Right atrium auricular region (tissue), 2 donors: Measurements from ENCODE around the gene WNT1. TPM values are rescaled to one million over a fixed set of nuclear protein-coding genes. Genes with fewer than 3 reads are reported as not detected.

Experiments
- DNase-seq: peaks from one replicate; pipeline ENCODE4 v3.0.0-alpha.2; 2019; ENCODE audit warnings: low spot score
- H3K27ac ChIP-seq, 2 donors: fragments of 200-600 bp; sonication (generic); 1 replicate in 1 of 2; 2 replicates in 1 of 2; pipeline ENCODE4 v1.5.1; 2016 to 2019
- H3K27me3 ChIP-seq, 2 donors: fragments of 200-600 bp; sonication (generic); one replicate each; pipeline versions ENCODE4 v1.5.1 to v1.6.0; 2017 to 2019
- H3K36me3 ChIP-seq: fragments of 200-600 bp; sonication (generic); one replicate; pipeline ENCODE4 v1.5.1; 2016
- H3K4me1 ChIP-seq, 2 donors: fragments of 200-600 bp; sonication (generic); one replicate each; pipeline versions ENCODE4 v1.5.1 to v1.6.0; 2017 to 2019
- H3K4me3 ChIP-seq, 2 donors: fragments of 200-600 bp; sonication (generic); 1 replicate in 1 of 2; 2 replicates in 1 of 2; pipeline ENCODE4 v1.5.1; 2017 to 2019; ENCODE audit warnings: mild to moderate bottlenecking in 1 of 2, moderate library complexity in 1 of 2
- H3K9me3 ChIP-seq, 2 donors: fragments of 200-600 bp; sonication (generic); one replicate each; pipeline ENCODE4 v1.5.1; 2019
- CTCF ChIP-seq, 2 donors: fragments of 200-600 bp; sonication (generic); IDR thresholded peaks; one replicate each; pipeline ENCODE4 v1.5.1; 2019; ENCODE audit warnings: antibody characterized with exemption in 2 of 2
- total RNA-seq, 2 donors: library from RNA; depleted of rRNA; stranded (reverse); fragments of >200 nt; gene quantifications; one replicate each; pipeline ENCODE4 v1.1.0, GENCODE V29; 2016

WNT1 gene
- total RNA-seq, 2 donors from 2014 or later: not detected

DNA sequence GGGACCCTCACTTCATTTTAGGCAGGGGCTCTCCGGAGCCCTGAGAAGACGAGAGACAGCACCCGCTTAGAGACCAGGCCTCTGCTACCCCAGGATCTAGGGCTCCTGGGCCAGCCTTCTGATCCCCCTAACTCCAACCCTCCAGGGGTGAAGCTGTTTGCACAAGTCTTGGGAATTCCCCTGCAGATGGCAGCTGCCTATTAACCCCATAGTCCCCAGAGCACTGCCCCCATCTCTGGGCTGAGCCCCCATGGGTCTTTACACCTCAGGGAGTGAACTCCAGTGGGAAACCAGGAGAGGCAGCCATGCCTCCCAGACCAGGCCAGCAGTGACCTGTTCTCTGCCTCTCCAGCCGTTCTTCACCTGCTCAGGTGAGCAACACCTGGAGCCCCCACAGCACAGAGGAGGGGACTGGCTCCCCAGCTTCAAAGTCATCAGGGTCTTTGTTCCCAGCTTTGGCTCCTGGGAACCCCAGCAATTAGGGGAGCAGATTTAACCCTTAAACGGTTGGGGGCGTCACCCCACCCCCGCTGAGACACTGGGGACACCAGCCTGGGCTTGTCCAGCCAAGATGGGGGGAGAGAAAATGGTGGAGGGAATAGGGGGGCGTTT lies 8.9 kb upstream of the WNT1 start:
- H3K4me1 ChIP-seq: peaks cover 0 to 39% of the 10 kb centered on the region in 2 donors
- DNase-seq: no peak
- no peak overlapping the region for H3K4me3 ChIP-seq
- H3K36me3 ChIP-seq: no peaks in the 10 kb centered on the region
- peaks cover 3 to 12% of the 10 kb centered on the region in 2 donors for H3K27me3 ChIP-seq
- TF ChIP-seq CTCF (IDR thresholded peaks at IDR 0.05): no peak
- H3K9me3 ChIP-seq: no peaks in the 10 kb centered on the region
- H3K27ac ChIP-seq: no peak overlapping the region

GRCh38 chr12:48969833-48970701 lies 8.1 kb upstream of the WNT1 start:
- no peaks in the 10 kb centered on the region for H3K36me3 ChIP-seq
- peak overlapping the region in 1 of 2 donors; percentile 22 for H3K4me3 ChIP-seq
- peaks cover 0 to 39% of the 10 kb centered on the region in 2 donors for H3K4me1 ChIP-seq
- H3K27ac ChIP-seq: no peak overlapping the region
- DNase-seq: no peak
- H3K27me3 ChIP-seq: peaks cover 3 to 12% of the 10 kb centered on the region in 2 donors
- H3K9me3 ChIP-seq: no peaks in the 10 kb centered on the region
- peak in 1 of 2 donors; percentile 27 for TF ChIP-seq CTCF (IDR thresholded peaks at IDR 0.05)

DNA sequence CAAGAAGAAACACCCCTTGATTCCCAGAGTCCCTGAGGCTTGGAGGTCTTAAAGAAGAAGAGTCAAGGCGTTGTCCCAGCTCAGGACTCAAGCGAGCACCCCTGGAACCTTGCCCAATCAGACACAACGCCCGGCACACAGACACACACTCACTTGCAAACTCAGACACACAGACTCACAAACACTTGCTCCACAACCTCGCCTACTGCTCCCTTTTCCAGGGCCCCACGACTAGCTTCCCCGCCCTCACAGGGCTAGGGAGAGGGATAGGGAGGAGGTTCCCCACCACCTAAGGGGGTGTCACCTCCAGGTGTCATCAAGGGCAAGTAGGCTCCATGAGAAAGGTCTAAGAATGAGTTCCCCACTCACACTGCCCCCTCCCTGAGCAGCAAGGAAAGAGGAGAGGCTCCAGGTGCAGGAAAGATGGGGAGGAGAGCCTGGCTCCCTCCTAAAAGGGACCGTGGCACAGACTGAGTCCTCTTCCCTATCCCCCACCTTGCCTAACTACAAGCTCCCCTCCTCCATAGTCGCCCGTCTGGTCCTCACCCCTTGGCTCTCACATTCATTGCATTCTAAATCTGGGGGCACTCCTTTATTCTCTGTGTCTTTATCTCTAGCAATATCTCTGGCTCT lies 7.3 kb upstream of the WNT1 start:
- no peaks in the 10 kb centered on the region for H3K9me3 ChIP-seq
- no peaks in the 10 kb centered on the region for H3K36me3 ChIP-seq
- H3K4me3 ChIP-seq: peak overlapping the region in 1 of 2 donors; percentile 41
- no peak for TF ChIP-seq CTCF (IDR thresholded peaks at IDR 0.05)
- H3K27ac ChIP-seq: no peak overlapping the region
- H3K27me3 ChIP-seq: peaks cover 3 to 12% of the 10 kb centered on the region in 2 donors
- peaks cover 0 to 39% of the 10 kb centered on the region in 2 donors for H3K4me1 ChIP-seq
- DNase-seq: no peak

DNA sequence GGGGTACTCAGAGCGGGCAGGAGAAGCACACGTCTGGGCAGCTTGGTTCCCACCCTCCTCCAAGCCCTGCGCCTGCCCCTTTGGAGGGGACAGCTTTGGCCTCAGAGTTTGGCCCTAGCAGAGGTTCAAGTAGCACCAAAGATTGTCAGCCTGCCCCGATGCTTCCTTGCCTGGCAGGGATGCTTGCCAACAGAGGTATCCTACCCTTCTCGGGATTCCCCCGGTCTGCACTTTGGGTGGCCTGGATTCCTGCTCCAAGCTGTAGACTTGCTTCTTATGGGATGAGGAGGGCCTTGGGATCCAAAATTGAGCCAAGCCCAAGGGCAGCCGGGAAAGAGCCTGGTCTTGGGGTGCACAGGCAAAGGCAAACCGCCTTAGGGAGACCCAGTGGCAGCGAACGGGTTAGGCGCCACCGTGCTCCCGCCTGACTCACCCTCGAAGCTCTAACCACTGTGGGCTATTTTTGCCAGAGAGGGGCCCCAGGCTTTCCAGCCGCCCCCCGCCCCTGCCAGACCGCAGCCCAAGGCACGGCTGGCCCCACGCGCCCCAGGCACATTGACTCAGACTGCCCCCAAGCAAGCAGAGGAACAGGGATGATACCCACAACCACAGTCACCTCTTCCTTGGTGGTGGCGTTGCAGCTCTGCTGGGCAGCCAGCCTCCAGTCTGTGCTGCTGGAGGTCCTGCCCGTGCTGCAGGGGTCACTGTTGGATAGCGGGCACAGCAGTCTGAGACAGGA lies 5.7 kb upstream of the WNT1 start:
- no peak overlapping the region for H3K4me3 ChIP-seq
- H3K9me3 ChIP-seq: no peaks in the 10 kb centered on the region
- no peak for DNase-seq
- peaks cover 0 to 39% of the 10 kb centered on the region in 2 donors for H3K4me1 ChIP-seq
- peaks cover 3 to 12% of the 10 kb centered on the region in 2 donors for H3K27me3 ChIP-seq
- no peak for TF ChIP-seq CTCF (IDR thresholded peaks at IDR 0.05)
- no peak overlapping the region for H3K27ac ChIP-seq
- H3K36me3 ChIP-seq: no peaks in the 10 kb centered on the region

- no peak for TF ChIP-seq CTCF (IDR thresholded peaks at IDR 0.05)
- Histone ChIP-seq H3K36me3 (no peaks in the 10 kb centered on the region), H3K9me3 (no peaks in the 10 kb centered on the region), H3K4me3 (no peak overlapping the region), H3K27ac (peak overlapping the region; percentile 15 to 67), H3K27me3 (peaks cover 3 to 18% of the 10 kb centered on the region in 2 donors), H3K4me1 (peaks cover 0 to 44% of the 10 kb centered on the region in 2 donors)
- no peak for DNase-seq
Measured at GRCh38 chr12:48972952-48973483, 5.1 kb upstream of the WNT1 start.
